ENCODE measurements around the gene B3GNT8. TPM values are rescaled to one million over a fixed set of nuclear protein-coding genes. Genes with fewer than 3 reads are reported as not detected.
"Not testable (repeated sequence)": the region's sequence is repeated elsewhere in the genome, so short reads cannot be mapped to it uniquely, and the experiment has no call there.

Gene B3GNT8
- total and polyA plus RNA-seq, 2 donors: 0.94 to 4.1 TPM

DNA sequence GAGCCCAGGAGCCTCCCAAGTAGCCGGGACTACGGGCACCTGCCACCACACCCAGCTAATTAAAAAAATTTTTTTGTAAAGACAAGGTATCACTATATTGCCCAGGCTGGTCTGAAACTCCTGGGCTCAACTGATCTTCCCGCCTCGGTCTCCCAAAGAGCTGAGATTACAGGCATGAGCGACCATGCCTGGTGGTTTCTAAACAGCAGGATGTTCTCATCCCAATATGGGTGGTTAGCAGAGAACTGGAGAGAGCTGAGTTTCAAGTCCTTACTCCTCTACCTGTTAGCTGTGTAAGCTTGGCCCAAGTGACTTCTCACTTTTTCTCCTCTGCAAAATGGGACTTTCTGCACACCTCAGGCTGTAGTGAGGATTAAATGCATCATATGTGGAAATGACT lies 42.8 kb downstream of the B3GNT8 start:
- no peaks in the 10 kb centered on the region for H3K9me3 ChIP-seq (ENCODE audit: control insufficient read depth in 2 of 2, insufficient read depth in 1 of 2, low read length in 1 of 2)
- peaks cover 17% of the 10 kb centered on the region in 2 donors for H3K36me3 ChIP-seq (ENCODE audit: control insufficient read depth in 2 of 2, insufficient read depth in 2 of 2, low read length in 1 of 2)
- DNase-seq (ENCODE audit: low read depth in 6 of 9, low spot score in 9 of 9): no peak
- 97% methylated on average over 5 of the region's 5 CpGs for WGBS
- no peak overlapping the region for H3K27ac ChIP-seq (ENCODE audit: low read depth in 1 of 2, low read length in 1 of 2)
- H3K27me3 ChIP-seq (ENCODE audit: control insufficient read depth in 2 of 2, insufficient read depth in 1 of 2, low read length in 1 of 2): no peaks in the 10 kb centered on the region
- H3K4me1 ChIP-seq (ENCODE audit: control insufficient read depth in 2 of 2, insufficient read depth in 2 of 2, low read length in 2 of 2): no peaks in the 10 kb centered on the region
- no peak overlapping the region for H3K4me3 ChIP-seq (ENCODE audit: low read length in 2 of 2)

DNA sequence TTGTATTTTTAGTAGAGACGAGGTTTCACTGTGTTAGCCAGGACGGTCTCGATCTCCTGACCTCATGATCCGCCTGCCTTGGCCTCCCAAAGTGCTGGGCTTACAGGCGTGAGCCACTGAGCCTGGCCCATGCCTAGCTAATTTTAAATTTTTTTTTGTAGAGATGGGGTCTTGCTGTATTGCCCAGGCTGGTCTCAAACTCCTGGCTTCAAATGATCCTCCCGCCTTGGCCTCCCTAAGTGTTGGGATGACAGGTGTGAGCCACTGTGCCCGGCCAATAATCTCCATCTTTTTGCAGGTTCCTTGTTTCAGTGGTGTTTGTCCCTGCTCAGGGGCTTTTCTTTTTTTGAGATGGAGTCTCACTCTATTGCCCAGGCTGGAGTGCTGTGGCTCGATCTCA lies 45.6 kb downstream of the B3GNT8 start:
- not testable (repeated sequence) for H3K4me3 ChIP-seq (ENCODE audit: low read length in 2 of 2); H3K27ac ChIP-seq (ENCODE audit: low read depth in 1 of 2, low read length in 1 of 2); DNase-seq (ENCODE audit: low read depth in 6 of 9, low spot score in 9 of 9); H3K27me3 ChIP-seq (ENCODE audit: control insufficient read depth in 2 of 2, insufficient read depth in 1 of 2, low read length in 1 of 2); H3K9me3 ChIP-seq (ENCODE audit: control insufficient read depth in 2 of 2, insufficient read depth in 1 of 2, low read length in 1 of 2)
- WGBS: 97% methylated on average over 8 of the region's 8 CpGs
- Histone ChIP-seq H3K4me1 (ENCODE audit: control insufficient read depth in 2 of 2, insufficient read depth in 2 of 2, low read length in 2 of 2) (peaks cover 5 to 19% of the 10 kb centered on the region in 2 donors), H3K36me3 (ENCODE audit: control insufficient read depth in 2 of 2, insufficient read depth in 2 of 2, low read length in 1 of 2) (peaks cover 4 to 12% of the 10 kb centered on the region in 2 donors)

DNA sequence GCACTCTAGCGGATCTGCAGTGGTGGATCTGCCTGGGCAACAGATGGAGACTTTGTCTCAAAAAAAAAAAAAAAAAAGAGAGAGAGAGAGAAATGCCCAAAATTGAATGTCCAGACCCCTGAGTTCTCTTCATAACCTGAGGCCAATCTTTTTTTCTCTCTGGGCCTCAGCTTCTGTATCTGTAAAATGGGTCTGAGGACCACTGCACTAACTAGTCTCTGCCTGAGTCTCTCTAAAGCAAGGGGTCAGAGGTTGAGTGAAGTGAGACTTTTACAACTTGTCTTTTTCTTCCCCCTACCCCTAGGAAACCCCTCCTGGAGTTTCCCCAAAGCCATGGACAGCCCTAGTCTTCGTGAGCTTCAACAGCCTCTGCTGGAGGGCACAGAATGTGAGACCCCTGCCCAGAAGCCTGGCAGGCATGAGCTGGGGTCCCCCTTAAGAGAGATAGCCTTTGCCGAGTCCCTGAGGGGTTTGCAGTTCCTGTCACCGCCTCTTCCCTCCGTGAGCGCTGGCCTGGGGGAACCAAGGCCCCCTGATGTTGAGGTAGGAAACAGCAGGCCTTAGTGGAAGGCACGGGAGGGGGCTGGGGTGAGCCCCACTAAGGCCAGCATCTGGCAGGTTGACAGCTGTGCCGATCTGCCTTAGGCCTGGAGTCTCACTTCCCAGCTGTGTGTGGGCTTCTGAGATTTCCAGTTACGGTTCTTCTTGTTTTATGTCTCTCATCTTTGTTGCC lies 49.0 kb downstream of the B3GNT8 start:
- no peaks in the 10 kb centered on the region for H3K9me3 ChIP-seq (ENCODE audit: control insufficient read depth in 2 of 2, insufficient read depth in 1 of 2, low read length in 1 of 2)
- no peaks in the 10 kb centered on the region for H3K27me3 ChIP-seq (ENCODE audit: control insufficient read depth in 2 of 2, insufficient read depth in 1 of 2, low read length in 1 of 2)
- H3K4me3 ChIP-seq (ENCODE audit: low read length in 2 of 2): no peak overlapping the region
- H3K4me1 ChIP-seq (ENCODE audit: control insufficient read depth in 2 of 2, insufficient read depth in 2 of 2, low read length in 2 of 2): peaks cover 9 to 24% of the 10 kb centered on the region in 2 donors
- peaks cover 2 to 4% of the 10 kb centered on the region in 2 donors for H3K36me3 ChIP-seq (ENCODE audit: control insufficient read depth in 2 of 2, insufficient read depth in 2 of 2, low read length in 1 of 2)
- 26% methylated on average over 9 of the region's 9 CpGs for WGBS
- H3K27ac ChIP-seq (ENCODE audit: low read depth in 1 of 2, low read length in 1 of 2): no peak overlapping the region
- DNase-seq (ENCODE audit: low read depth in 6 of 9, low spot score in 9 of 9): peak in 3 of 9 donors; percentile 51 to 74 (median 54)

DNA sequence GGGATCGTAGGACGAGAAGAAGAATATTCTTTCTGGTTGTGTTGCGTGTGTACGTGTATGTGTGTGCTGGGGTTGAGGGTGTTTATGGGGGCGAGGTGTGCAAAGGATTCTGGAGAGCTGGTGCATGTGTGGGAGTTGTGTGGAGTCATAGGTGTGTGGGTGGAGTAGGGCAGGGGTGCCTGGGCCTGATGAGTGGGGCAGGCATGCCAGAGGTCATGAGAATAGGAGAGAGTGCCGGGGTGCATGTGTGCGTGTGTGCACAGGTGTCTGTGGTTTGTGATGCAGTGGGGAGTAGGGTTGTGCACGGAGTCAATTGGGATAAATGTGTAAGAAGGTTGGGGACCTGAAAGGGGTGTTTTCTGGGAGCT lies 50.2 kb downstream of the B3GNT8 start:
- Histone ChIP-seq H3K36me3 (ENCODE audit: control insufficient read depth in 2 of 2, insufficient read depth in 2 of 2, low read length in 1 of 2) (no peaks in the 10 kb centered on the region), H3K4me3 (ENCODE audit: low read length in 2 of 2) (peak overlapping the region in 1 of 2 donors; percentile 55), H3K4me1 (ENCODE audit: control insufficient read depth in 2 of 2, insufficient read depth in 2 of 2, low read length in 2 of 2) (peaks cover 9 to 24% of the 10 kb centered on the region in 2 donors), H3K27ac (ENCODE audit: low read depth in 1 of 2, low read length in 1 of 2) (no peak overlapping the region), H3K27me3 (ENCODE audit: control insufficient read depth in 2 of 2, insufficient read depth in 1 of 2, low read length in 1 of 2) (no peaks in the 10 kb centered on the region), H3K9me3 (ENCODE audit: control insufficient read depth in 2 of 2, insufficient read depth in 1 of 2, low read length in 1 of 2) (no peaks in the 10 kb centered on the region)
- 69% methylated on average over 8 of the region's 8 CpGs for WGBS
- DNase-seq (ENCODE audit: low read depth in 6 of 9, low spot score in 9 of 9): peak in 1 of 9 donors; percentile 30

DNA sequence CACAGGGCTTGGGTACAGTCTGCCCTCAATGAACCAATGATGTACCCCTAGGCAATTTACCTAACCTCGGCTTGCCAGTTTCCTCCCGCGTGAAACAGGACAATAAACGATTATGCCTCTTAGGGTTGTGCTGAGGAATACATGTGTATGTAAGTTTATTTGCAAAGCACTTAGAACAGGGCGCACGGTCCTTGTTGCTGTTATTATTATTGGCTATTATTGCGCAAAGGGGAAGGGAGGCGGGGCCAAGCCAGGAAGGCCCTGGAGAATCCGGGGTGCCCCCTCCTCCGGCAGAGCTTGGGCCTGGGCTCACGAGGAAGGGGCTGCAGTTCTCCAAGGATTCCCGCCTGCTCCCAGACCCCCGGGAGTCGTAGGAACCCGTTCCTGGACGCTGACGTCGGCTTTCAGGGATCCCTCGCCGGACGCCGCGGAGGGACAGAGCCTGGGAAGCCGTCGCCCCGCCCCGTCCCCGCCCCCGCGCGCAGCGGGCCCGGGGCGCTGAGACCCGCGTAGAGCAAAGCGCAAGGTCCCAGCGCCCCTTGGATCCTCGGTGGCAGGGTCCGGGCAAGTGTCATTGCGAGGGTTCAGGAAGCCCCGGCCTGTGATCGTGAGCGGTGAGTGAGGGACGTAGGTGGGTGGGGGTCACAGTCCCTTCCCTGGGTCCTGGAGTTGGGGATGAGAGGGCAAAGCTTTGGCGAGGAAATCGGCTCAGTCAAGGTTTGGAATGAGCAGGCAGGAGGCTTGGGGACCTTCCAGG lies 50.8 kb downstream of the B3GNT8 start, which contains the start of gene TMEM91:
TSS of gene TMEM91 (plus strand) at position 293 of the 757 bp plus-strand sequence. CDS start 1,777 bp downstream, outside the sequence.
- H3K27me3 ChIP-seq (ENCODE audit: control insufficient read depth in 2 of 2, insufficient read depth in 1 of 2, low read length in 1 of 2): no peaks in the 10 kb centered on the region
- H3K4me1 ChIP-seq (ENCODE audit: control insufficient read depth in 2 of 2, insufficient read depth in 2 of 2, low read length in 2 of 2): peaks cover 9 to 24% of the 10 kb centered on the region in 2 donors
- no peak for DNase-seq (ENCODE audit: low read depth in 6 of 9, low spot score in 9 of 9)
- H3K4me3 ChIP-seq (ENCODE audit: low read length in 2 of 2): peak within 1 kb of the TSS; percentile 23 to 55
- H3K9me3 ChIP-seq (ENCODE audit: control insufficient read depth in 2 of 2, insufficient read depth in 1 of 2, low read length in 1 of 2): no peaks in the 10 kb centered on the region
- WGBS: 18% methylated on average over 47 of the region's 47 CpGs
- no peak within 1 kb of the TSS for H3K27ac ChIP-seq (ENCODE audit: low read depth in 1 of 2, low read length in 1 of 2)
- no peaks in the 10 kb centered on the region for H3K36me3 ChIP-seq (ENCODE audit: control insufficient read depth in 2 of 2, insufficient read depth in 2 of 2, low read length in 1 of 2)

Other genes starting within 250 kb of the B3GNT8 start
- gene CYP2S1, start 234.2 kb downstream of the B3GNT8 start, total RNA-seq: 0.99 TPM
- gene CYP2S1, start 234.2 kb downstream of the B3GNT8 start, polyA plus RNA-seq: 4.3 TPM
- gene AXL, start 208.2 kb downstream of the B3GNT8 start, total RNA-seq: 11.9 TPM
- 9.5 TPM for gene AXL, start 208.2 kb downstream of the B3GNT8 start, polyA plus RNA-seq
- 67.9 TPM for gene HNRNPUL1, start 163.0 kb downstream of the B3GNT8 start, total RNA-seq
- gene HNRNPUL1, start 163.0 kb downstream of the B3GNT8 start, polyA plus RNA-seq: 98.7 TPM
- gene CCDC97, start 117.2 kb downstream of the B3GNT8 start, total RNA-seq: 10.8 TPM
- 15.4 TPM for gene CCDC97, start 117.2 kb downstream of the B3GNT8 start, polyA plus RNA-seq
- 5.0 TPM for gene TGFB1, start 73.5 kb downstream of the B3GNT8 start, total RNA-seq
- gene TGFB1, start 73.5 kb downstream of the B3GNT8 start, polyA plus RNA-seq: 24.8 TPM
- gene B9D2, start 63.2 kb downstream of the B3GNT8 start, total RNA-seq: 9.3 TPM
- gene B9D2, start 63.2 kb downstream of the B3GNT8 start, polyA plus RNA-seq: 9.0 TPM
- 4.5 TPM for gene TMEM91, start 50.8 kb downstream of the B3GNT8 start, total RNA-seq
- gene TMEM91, start 50.8 kb downstream of the B3GNT8 start, polyA plus RNA-seq: 30.8 TPM
- 20.2 TPM for gene EXOSC5, start 30.0 kb downstream of the B3GNT8 start, total RNA-seq
- gene EXOSC5, start 30.0 kb downstream of the B3GNT8 start, polyA plus RNA-seq: 20.3 TPM
- gene BCKDHA, start 29.6 kb downstream of the B3GNT8 start, total RNA-seq: 28.8 TPM
- 37.7 TPM for gene BCKDHA, start 29.6 kb downstream of the B3GNT8 start, polyA plus RNA-seq
- 28.2 TPM for gene DMAC2, start 12.5 kb upstream of the B3GNT8 start, total RNA-seq
- 29.3 TPM for gene DMAC2, start 12.5 kb upstream of the B3GNT8 start, polyA plus RNA-seq
- gene ERICH4, start 15.8 kb upstream of the B3GNT8 start, total RNA-seq: not detected
- gene ERICH4, start 15.8 kb upstream of the B3GNT8 start, polyA plus RNA-seq: 0.05 TPM
- 4.8 TPM for gene CEACAM21, start 148.8 kb upstream of the B3GNT8 start, total RNA-seq
- 11.0 TPM for gene CEACAM21, start 148.8 kb upstream of the B3GNT8 start, polyA plus RNA-seq
- 0.52 TPM for gene CEACAM4, start 199.7 kb upstream of the B3GNT8 start, total RNA-seq
- gene CEACAM4, start 199.7 kb upstream of the B3GNT8 start, polyA plus RNA-seq: 1.9 TPM

Measured in thymus (tissue), 11 donors.